HepG2 (cell line): ENCODE measurements around the gene STX7. TPM values are rescaled to one million over a fixed set of nuclear protein-coding genes. Genes with fewer than 3 reads are reported as not detected.

ENCODE experiments used
- ATAC-seq: fragments of 200-7000 bp; cut with Tn5 transposase; 3 replicates; pipeline ENCODE4 v1.9.1; 2020; ENCODE audit warnings: mild to moderate bottlenecking, moderate library complexity
- BruUV-seq: library from RNA; stranded (reverse); fragments of 400-500 nt; replicated peaks from 2 replicates; lab custom pipeline; 2021; lab: Mats Ljungman, UMichigan
- CTCF ChIA-PET: fragments of 300-600 bp; formaldehyde crosslinking; extraction: SDS; loops from one replicate; lab custom pipeline; 2021; ENCODE audit warnings: low total read pairs, inconsistent platforms, low intra/inter-chr PET ratio; lab: Yijun Ruan, JAX
- POLR2A ChIA-PET: fragments of 350-600 bp; sonication (Branson Sonifier 250); formaldehyde crosslinking; loops from one replicate; lab custom pipeline; 2020; ENCODE audit warnings: antibody characterized with exemption, inconsistent platforms; lab: Yijun Ruan, JAX
- DNase-seq: peaks from one replicate; pipeline ENCODE4 v3.0.0-alpha.2; 2015; ENCODE audit warnings: low spot score
- FAIRE-seq: peaks from 3 replicates; lab custom pipeline; 2011; peaks lifted over from hg19 to GRCh38; lab: Jason Lieb, UNC
- H2AFZ ChIP-seq: one replicate; pipeline ENCODE4 v1.6.1; 2011; ENCODE audit warnings: low read length, inconsistent platforms
- H3K27ac ChIP-seq: fragments of 300-600 bp; 3 replicates; pipeline ENCODE4 v1.8.0; 2011; ENCODE audit warnings: mixed run types, mild to moderate bottlenecking, mixed read lengths, low read length, inconsistent platforms; ENCODE audit not compliant: insufficient read depth; ENCODE audit errors: extremely low read length
- H3K27me3 ChIP-seq, 2 experiments: fragments of 200-600 bp in 1 of 2; 2 replicates in 1 of 2; 3 replicates in 1 of 2; pipeline versions ENCODE4 v1.6.0 to v1.8.0; 2011; ENCODE audit warnings: low read length in 2 of 2, mild to moderate bottlenecking in 2 of 2, moderate library complexity in 2 of 2, inconsistent platforms in 1 of 2; ENCODE audit not compliant: insufficient read depth in 2 of 2, control insufficient read depth in 1 of 2
- H3K36me3 ChIP-seq, 2 experiments: fragments of 200-600 bp in 1 of 2; replicated peaks in 1 of 2; 2 replicates in 1 of 2; 3 replicates in 1 of 2; pipeline versions ENCODE4 v1.5.1 to v1.8.0; 2011; ENCODE audit warnings: low read length in 2 of 2, inconsistent platforms in 1 of 2; ENCODE audit not compliant: insufficient read depth in 2 of 2, control insufficient read depth in 1 of 2
- H3K4me1 ChIP-seq: 2 replicates; pipeline ENCODE4 v1.5.1; 2012; ENCODE audit warnings: low read length, inconsistent platforms; ENCODE audit not compliant: insufficient read depth
- H3K4me2 ChIP-seq: 2 replicates; pipeline ENCODE4 v1.6.0; 2011; ENCODE audit warnings: low read depth, low read length, inconsistent platforms
- H3K4me3 ChIP-seq, 3 experiments: fragments of 200-600 bp in 1 of 3; sonication (generic), shearing (Covaris generic) in 1 of 3; replicated peaks in 1 of 3; 2 replicates each; pipeline ENCODE4 v1.5.1; 2011 to 2016; ENCODE audit warnings: low read length in 3 of 3, inconsistent platforms in 2 of 3, low read depth in 2 of 3, mild to moderate bottlenecking in 2 of 3, control low read depth in 1 of 3, mixed read lengths in 1 of 3; ENCODE audit not compliant: insufficient read depth in 1 of 3
- H3K79me2 ChIP-seq: one replicate; pipeline ENCODE4 v1.6.1; 2011; ENCODE audit warnings: low read length, inconsistent platforms; ENCODE audit not compliant: insufficient read depth
- H3K9ac ChIP-seq: 2 replicates; pipeline ENCODE4 v1.6.0; 2011; ENCODE audit warnings: mild to moderate bottlenecking, low read depth, low read length, inconsistent platforms; ENCODE audit not compliant: insufficient read depth
- H3K9me3 ChIP-seq: 2 replicates; pipeline ENCODE4 v1.5.1; 2012; ENCODE audit warnings: mild to moderate bottlenecking, low read length
- H4K20me1 ChIP-seq: 2 replicates; pipeline ENCODE4 v1.6.0; 2011; ENCODE audit warnings: inconsistent platforms, mild to moderate bottlenecking, low read length, moderate library complexity; ENCODE audit not compliant: insufficient read depth
- CEBPB ChIP-seq: IDR thresholded peaks from 2 replicates; pipeline ENCODE4 v1.6.1; 2011; ENCODE audit warnings: low read depth, low read length, improper control_type of control experiment, borderline replicate concordance
- FOXC1 ChIP-seq: sonication (generic); formaldehyde crosslinking; IDR thresholded peaks from 2 replicates; pipeline ENCODE4 v1.8.0; 2022; ENCODE audit warnings: mild to moderate bottlenecking, missing genetic modification reagents, borderline replicate concordance
- PITX1 ChIP-seq: sonication (generic); formaldehyde crosslinking; IDR thresholded peaks from 2 replicates; pipeline ENCODE4 v1.5.1; 2020; ENCODE audit warnings: mild to moderate bottlenecking, missing genetic modification reagents
- ZBTB8A ChIP-seq: sonication (generic); formaldehyde crosslinking; IDR thresholded peaks from 2 replicates; pipeline ENCODE4 v1.4.0; 2020; ENCODE audit warnings: mild to moderate bottlenecking, low read depth, missing genetic modification reagents, borderline replicate concordance
- ZFP90 ChIP-seq: sonication (generic); formaldehyde crosslinking; IDR thresholded peaks from 2 replicates; pipeline ENCODE4 v1.8.0; 2022; ENCODE audit warnings: missing genetic modification reagents, mild to moderate bottlenecking, inconsistent platforms, borderline replicate concordance
- ZNF296 ChIP-seq: sonication (generic); formaldehyde crosslinking; conservative IDR thresholded peaks from 2 replicates; pipeline ENCODE4 v1.5.0; 2020; ENCODE audit warnings: mild to moderate bottlenecking, missing genetic modification reagents
- ZNF367 ChIP-seq: sonication (generic); formaldehyde crosslinking; IDR thresholded peaks from 2 replicates; pipeline ENCODE4 v1.4.0; 2020; ENCODE audit warnings: missing genetic modification reagents, borderline replicate concordance
- ZNF768 ChIP-seq: sonication (generic); formaldehyde crosslinking; IDR thresholded peaks from 2 replicates; pipeline ENCODE4 v1.4.0; 2020; ENCODE audit warnings: missing genetic modification reagents
- WGBS: methylation state at CpG from one replicate; pipeline ENCODE4 v1.1.6; 2017; ENCODE audit warnings: low lambda C conversion rate; 5-methylcytosine and 5-hydroxymethylcytosine counted together
- in situ Hi-C: cut with HindIII; loops from 2 replicates; pipeline ENCODE4 v1.10.0; 2017; ENCODE audit warnings: low pct_unique_long_range_greater_than_20kb; ENCODE audit not compliant: extremely low pct_ligation_motif_present
- intact Hi-C: fragments of 100-400 bp; cut with micrococcal nuclease; formaldehyde crosslinking; loops from one replicate; pipeline ENCODE4 v1.10.0; 2022; ENCODE audit not compliant: unreplicated experiment
- polyA plus RNA-seq, 8 experiments: library from polyadenylated mRNA; depleted of rRNA in 3 of 8; stranded (reverse) in 7 of 8; unstranded in 1 of 8; fragments of >200 nt; fragmentation: Illumina TruSeq in 4 of 8; extraction: Trizol in 4 of 8; gene quantifications; 2 replicates each; pipeline versions ENCODE4 v1.2.1 to v1.2.3, GENCODE V29; 2011 to 2016; ENCODE audit warnings: low read depth in 4 of 8, missing spikeins in 1 of 8, mixed read lengths in 1 of 8; ENCODE audit not compliant: insufficient read depth in 1 of 8
- total RNA-seq, 5 experiments: library from RNA; depleted of rRNA; stranded (reverse); fragments of >200 nt; fragmentation: Illumina TruSeq; extraction: Trizol; gene quantifications; 2 replicates each; pipeline ENCODE4 v1.2.3, GENCODE V29; 2016; ENCODE audit warnings: low read depth in 1 of 5
- TF ChIP-seq, protein P1 (sequence below): sonication (generic); formaldehyde crosslinking; IDR thresholded peaks from 2 replicates; pipeline ENCODE4 v1.8.0; 2022; ENCODE audit warnings: mild to moderate bottlenecking, missing genetic modification reagents, moderate library complexity
- TF ChIP-seq, protein P2 (sequence below): sonication (generic); formaldehyde crosslinking; IDR thresholded peaks from 2 replicates; pipeline ENCODE4 v1.9.0; 2022; ENCODE audit warnings: low read depth, missing genetic modification reagents

STX7 gene
- total and polyA plus RNA-seq, 2 of the 13 experiments (the other 11 are each of a cell fraction or from before 2014, with no cell fraction given) = 28.0 to 34.7 TPM

DNA sequence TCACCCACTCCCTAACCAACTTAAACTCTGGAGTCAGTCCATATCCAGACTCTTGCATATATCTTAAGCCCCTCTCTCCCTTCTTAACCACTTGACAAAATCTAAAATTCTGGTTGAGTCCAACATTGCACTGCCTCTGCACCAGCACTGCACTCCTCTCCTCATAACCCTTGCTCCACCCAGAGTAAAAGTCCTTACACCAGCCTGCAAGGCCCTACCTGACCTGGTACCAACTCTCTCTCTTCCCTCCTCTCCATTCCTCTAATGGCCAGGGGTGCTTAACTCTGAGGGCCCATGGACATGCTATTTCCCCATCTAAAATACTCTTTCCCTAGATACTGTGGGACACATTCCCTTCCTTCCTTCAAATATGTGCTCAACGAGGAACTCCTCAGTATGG lies 21.0 kb downstream of the STX7 start:
- POLR2A ChIA-PET = no interaction called here
- TF ChIP-seq ZNF768 (no peak), ZFP90 (no peak), CEBPB (no peak), ZBTB8A (CRISPR knock-in tag) (no peak), ZNF367 (CRISPR knock-in tag) (no peak), ZNF296 (CRISPR knock-in tag) (no peak), PITX1 (CRISPR knock-in tag) (no peak), FOXC1 (CRISPR knock-in tag) (no peak)
- TF ChIP-seq, protein P1, sequence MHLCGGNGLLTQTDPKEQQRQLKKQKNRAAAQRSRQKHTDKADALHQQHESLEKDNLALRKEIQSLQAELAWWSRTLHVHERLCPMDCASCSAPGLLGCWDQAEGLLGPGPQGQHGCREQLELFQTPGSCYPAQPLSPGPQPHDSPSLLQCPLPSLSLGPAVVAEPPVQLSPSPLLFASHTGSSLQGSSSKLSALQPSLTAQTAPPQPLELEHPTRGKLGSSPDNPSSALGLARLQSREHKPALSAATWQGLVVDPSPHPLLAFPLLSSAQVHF (CRISPR knock-in tag) = no peak
- TF ChIP-seq, protein P2, sequence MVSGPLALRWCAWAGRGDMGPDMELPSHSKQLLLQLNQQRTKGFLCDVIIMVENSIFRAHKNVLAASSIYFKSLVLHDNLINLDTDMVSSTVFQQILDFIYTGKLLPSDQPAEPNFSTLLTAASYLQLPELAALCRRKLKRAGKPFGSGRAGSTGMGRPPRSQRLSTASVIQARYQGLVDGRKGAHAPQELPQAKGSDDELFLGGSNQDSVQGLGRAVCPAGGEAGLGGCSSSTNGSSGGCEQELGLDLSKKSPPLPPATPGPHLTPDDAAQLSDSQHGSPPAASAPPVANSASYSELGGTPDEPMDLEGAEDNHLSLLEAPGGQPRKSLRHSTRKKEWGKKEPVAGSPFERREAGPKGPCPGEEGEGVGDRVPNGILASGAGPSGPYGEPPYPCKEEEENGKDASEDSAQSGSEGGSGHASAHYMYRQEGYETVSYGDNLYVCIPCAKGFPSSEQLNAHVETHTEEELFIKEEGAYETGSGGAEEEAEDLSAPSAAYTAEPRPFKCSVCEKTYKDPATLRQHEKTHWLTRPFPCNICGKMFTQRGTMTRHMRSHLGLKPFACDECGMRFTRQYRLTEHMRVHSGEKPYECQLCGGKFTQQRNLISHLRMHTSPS (CRISPR knock-in tag) = no peak
- TF ChIP-seq, all 625 proteins: peak for 0
- Histone ChIP-seq H3K79me2 (peaks cover 3% of the 10 kb centered on the region), H3K4me1 (peaks cover 4% of the 10 kb centered on the region; the same call in 1 of the 2 replicates), H3K4me2 (no peak overlapping the region), H3K27me3 (no peaks in the 10 kb centered on the region), H3K36me3 (peaks cover 3 to 10% of the 10 kb centered on the region in 2 experiments; a peak in 4 of 5 replicates), H2AFZ (no peak overlapping the region), H4K20me1 (0 out of 2 replicates have a peak, but pooled peaks cover 3% of the 10 kb centered on the region), H3K9me3 (no peaks in the 10 kb centered on the region), H3K4me3 (no peak overlapping the region), H3K9ac (no peak overlapping the region), H3K27ac (no peak overlapping the region)
- 89% methylated on average over 1 of the region's 1 CpG for WGBS
- CTCF ChIA-PET = no interaction called here
- in situ Hi-C loops (no loop called here), intact Hi-C loops (no loop called here)
- BruUV-seq = no TSS peak
- no peak for ATAC-seq
- no peak for DNase-seq
- FAIRE-seq = no peak
